Suppressor macrophage treated with lipopolysaccharide for 1 hour (primary cell): ENCODE data around the gene C6orf89.
"Not testable (repeated sequence)": the region's sequence is repeated elsewhere in the genome, so short reads cannot be mapped to it uniquely, and the experiment has no call there.

ENCODE experiments used
- DNase-seq, 3 donors: peaks; one replicate each; pipeline ENCODE4 v3.0.0-alpha.2; 2020 to 2022

C6orf89 gene

GRCh38 chr6:36925809-36926208 lies 40.1 kb downstream of the C6orf89 start:
- DNase-seq = no peak

GRCh38 chr6:36926708-36927513 lies 41.2 kb downstream of the C6orf89 start:
- no peak for DNase-seq

DNA sequence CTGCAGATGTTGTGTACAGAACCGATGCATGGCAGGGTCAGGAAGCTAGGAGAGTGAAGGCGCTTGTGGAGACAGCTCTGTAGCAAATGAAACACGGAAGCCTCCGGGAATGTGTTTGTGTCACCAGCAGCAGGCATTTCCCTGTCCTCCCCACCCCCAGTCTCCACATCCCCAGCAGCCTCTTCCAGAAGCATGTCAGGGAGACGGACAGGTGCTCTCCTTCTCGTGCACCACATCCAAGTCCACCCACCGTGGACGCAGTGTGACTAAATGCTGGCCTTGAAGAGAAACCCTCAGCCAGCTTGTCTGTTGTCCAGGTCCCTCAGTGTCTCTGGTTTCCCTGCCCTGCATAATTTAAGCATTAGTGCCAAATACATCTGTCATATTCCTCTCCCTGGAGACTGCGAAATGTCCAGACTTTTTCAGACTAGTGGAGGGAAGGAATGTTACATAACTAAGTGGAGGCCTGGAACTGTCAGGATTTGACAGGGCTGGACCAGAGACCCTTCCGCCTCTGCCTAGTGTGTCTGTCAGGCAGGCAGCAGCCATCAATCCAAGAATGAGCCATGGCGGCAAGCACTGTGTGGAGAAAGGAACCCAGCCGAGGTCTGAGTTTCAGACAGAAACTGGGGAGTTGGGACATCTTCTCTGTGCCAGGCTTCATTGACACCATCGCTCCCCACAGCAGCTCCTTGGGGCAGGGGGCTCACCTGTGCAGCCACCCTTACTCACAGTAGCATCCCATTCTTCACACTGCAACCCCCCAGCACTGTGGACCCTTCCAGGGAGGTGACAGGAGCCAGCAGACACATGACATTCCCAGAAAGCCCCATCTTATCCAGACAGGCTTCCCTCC lies 42.2 kb downstream of the C6orf89 start:
- no peak for DNase-seq

DNA sequence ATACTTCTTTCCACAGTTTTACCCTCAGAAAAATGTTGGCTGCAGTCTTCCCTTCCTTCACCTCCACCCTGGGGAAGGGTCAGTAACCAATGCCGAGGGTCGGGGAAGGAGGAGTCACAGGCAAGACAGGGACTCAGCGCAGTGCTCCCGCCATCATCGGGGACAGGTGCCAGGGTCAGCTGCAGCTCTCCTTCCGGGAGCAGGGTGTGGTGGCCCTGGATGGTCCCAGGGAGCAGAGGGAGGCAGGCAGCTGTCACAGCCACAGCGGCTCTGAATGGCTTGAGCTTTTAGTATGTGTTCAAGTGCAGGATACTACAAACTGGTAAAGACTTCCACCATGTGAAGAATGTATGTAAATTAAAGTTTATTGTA lies 42.8 kb downstream of the C6orf89 start:
- no peak for DNase-seq

- DNase-seq = no peak
Observed at GRCh38 chr6:36929152-36929551, 43.4 kb downstream of the C6orf89 start.

DNA sequence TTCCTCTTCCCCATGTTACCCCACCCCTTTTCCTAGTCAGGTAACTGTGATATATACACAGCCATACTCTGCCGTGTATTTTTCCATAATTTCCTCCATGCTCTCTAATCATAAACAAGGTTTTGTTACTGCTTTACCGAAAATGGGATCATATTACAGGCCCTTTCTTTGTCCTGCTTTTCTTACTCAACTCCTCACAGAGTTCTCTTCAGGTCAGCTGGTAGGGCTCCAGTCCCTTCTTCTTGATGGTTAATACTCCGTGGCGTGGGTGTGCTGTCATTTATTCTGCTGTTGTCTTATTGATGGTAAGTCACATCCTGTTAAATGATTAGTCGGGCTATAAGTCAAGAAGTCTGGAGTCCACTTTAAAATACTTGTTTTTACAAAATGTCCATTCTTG lies 43.9 kb downstream of the C6orf89 start:
- DNase-seq = no peak

DNA sequence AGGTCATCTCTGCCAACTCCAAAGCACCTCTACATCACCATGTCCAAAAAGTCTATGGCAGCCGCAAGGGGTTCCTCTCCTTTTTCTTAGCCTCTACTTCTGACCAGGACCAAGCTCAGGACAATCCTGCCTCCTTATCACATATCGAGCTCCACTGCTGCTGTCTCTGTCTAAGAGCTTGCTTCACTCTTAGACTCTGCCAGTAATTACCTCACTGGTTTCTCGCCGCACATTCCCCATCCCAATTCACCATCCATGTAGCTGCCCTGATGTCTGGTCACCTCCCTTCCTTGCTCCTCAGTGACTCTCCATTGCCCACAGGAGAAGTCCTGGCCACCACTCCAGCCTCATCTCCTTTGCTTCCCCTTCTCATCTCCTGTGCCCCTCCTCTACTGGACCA lies 44.7 kb downstream of the C6orf89 start:
- DNase-seq = no peak

DNA sequence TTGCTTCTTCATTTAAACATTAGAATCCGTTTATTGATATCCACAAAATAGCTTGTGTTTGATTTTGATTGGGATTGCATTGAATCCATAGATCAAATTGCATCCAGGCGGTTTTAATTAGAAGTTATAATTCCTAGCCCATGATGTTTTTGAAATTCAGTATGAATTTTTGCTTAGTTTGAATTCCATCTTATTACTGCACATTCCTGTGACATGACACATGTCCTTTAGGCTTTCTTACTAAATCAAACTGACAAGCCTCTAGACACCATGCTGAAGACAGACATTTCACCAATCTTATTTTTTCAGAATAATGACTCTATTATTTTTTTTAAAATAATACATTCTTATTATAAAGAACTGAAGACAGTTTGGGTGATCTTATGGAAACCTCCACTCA lies 47.4 kb downstream of the C6orf89 start:
- DNase-seq = no peak

DNA sequence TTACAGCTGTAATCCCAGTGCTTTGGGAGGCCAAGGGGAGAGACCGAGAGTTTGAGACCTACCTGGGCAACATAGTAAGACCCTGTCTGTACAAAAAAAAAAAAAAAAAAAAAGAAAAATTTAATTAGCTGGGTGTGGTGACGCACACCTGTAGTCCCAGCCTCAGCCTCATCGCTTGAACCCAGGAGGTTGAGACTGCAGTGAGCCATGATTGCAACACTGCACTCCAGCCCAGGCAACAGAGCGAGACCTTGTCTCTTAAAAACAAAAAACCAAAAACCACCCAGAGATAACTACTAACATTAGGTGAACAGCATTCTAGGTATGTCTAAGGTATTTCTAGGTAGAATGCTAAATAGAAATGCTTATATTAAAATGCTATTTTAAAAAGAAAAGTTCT lies 47.8 kb downstream of the C6orf89 start:
- no peak for DNase-seq

- DNase-seq = no peak
Observed at GRCh38 chr6:36934901-36935300, 49.1 kb downstream of the C6orf89 start.

- DNase-seq = no peak
Observed at GRCh38 chr6:36936824-36937223, 51.1 kb downstream of the C6orf89 start.

- no peak for DNase-seq
Observed at GRCh38 chr6:36937896-36938295, 52.1 kb downstream of the C6orf89 start.

DNA sequence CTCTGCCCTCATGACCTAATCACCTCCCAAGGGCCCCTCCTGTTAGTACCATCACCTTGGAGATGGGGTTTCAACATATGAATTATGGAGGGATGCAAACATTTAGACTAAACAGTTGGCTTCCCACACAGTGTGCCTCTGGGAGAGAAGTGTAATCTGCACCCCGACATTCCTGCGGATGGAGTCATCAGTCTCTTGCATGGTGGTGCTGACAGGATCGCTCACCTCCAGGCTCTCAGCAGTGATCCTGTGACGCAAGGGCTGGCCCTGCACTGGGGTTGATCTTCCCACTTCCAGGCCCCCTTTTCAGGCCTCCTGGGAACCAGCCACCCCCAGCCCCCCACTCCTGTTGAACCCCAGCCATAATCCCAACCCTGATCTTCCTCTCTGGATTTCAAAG lies 52.8 kb downstream of the C6orf89 start:
- DNase-seq = no peak

DNA sequence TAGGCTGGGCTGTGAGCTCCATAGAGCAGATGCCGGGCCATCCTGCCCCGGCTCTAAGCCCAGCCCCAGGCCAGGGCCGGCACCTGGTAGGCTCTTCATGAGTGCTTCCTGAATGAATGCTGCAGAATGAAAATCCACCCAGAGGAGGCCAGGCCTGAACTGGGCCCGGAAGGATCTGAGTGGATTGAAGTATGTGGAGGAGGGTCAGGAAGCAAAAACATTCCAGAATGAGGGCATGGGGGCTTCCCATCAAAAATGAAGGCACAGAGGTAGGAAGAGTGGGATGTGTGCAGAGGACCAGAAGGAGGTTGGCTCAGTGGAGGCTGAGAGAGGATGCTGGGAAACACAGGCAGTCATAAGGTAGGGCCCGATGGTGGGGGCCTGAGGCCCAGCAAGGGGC lies 53.3 kb downstream of the C6orf89 start:
- not testable (repeated sequence) for DNase-seq

- DNase-seq = no peak
Observed at GRCh38 chr6:36940027-36940426, 54.3 kb downstream of the C6orf89 start.

DNA sequence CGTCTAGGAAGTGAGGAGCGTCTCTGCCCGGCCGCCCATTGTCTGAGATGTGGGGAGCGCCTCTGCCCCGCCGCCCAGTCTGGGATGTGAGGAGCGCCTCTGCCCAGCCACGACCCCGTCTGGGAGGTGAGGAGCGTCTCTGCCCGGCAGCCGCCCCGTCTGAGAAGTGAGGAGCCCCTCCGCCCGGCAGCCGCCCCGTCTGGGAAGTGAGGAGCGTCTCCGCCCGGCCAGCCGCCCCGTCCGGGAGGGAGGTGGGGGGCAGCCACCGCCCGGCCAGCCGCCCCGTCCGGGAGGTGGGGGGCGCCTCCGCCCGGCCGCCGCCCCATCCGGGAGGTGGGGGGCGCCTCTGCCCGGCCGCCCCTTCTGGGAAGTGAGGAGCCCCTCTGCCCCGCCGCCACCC lies 55.8 kb downstream of the C6orf89 start:
- DNase-seq = not testable (repeated sequence)

GRCh38 chr6:36942329-36942728 lies 56.6 kb downstream of the C6orf89 start:
- DNase-seq = not testable (repeated sequence)

DNA sequence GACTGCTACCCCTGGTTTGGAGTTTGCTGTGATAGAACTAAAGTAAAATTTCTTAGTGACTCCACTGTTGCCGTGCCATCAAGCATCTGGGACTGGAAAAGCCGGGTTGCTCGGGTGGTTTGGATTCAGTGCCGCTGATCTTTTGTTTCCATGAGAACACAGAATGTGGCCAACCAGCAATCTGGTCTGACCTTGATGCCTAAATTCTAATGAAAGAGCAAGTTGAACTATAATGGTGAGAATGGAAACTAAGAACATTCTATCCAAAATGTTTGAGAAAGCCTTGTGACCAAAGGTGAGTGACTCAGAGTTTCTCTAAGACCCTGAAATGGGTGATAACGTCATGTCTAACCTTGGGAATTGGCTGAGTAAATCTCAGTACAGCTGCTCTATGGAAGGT lies 58.9 kb downstream of the C6orf89 start:
- DNase-seq = no peak

- DNase-seq = peak in 1 of 3 donors; percentile 19
Observed at GRCh38 chr6:36945301-36945700, 59.5 kb downstream of the C6orf89 start.

- DNase-seq = no peak
Observed at GRCh38 chr6:36946526-36946925, 60.8 kb downstream of the C6orf89 start.

DNA sequence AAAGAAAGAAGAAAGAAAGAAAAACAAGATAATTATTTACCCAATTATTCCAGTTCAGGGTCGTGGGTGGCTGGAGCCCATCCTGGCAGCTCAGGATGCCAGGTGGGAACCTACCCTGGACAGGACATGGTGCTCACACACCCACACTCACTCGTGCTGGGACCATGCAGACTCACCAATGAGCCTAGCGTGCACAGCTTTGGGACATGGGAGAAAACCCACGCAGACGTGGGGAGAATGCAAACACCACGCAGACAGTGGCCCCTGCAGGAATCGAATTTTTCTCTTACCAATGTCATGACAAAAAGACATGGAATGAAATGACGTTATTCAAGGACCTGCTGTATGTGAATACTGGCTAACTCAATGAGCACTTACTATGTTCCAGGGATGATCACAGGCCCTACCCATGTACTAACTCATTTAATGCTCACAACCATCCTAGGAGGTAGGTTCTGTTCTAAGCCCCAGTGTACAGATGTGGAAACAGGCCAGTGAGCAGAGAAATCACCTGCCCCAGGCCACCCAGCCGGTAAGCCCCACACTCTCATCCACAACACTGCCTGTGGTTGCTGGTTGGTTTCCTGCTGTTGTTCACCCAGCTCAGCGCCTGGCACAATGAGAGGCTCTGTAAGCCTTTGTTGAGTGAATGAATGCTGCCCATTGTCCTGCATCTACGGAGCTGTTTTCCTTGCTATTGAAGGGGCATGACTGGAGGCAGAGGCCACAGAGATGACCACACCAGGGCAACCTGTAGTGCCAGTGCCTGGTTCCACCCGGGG lies 62.0 kb downstream of the C6orf89 start:
- no peak for DNase-seq

- not testable (repeated sequence) for DNase-seq
Observed at GRCh38 chr6:36949076-36949475, 63.3 kb downstream of the C6orf89 start.

DNA sequence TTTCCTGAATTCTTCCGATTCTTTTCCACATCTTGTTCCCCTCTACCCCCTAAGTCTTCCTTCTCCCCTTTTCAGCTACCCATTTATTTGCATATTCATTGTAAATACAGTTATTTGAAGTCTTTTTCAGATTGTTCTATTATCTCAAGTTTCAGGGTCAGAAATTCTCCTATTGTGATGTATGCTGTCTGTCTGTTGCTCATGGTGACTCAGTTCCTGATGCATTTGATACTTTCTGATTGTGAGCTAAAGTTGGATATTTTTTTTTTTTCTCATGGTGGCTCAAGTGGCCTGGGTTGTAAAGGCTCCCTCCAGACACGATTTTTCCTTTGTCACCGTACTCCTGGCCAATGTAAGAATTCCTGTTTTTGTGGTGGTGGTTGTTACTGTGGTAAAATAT lies 63.9 kb downstream of the C6orf89 start:
- DNase-seq = no peak

DNA sequence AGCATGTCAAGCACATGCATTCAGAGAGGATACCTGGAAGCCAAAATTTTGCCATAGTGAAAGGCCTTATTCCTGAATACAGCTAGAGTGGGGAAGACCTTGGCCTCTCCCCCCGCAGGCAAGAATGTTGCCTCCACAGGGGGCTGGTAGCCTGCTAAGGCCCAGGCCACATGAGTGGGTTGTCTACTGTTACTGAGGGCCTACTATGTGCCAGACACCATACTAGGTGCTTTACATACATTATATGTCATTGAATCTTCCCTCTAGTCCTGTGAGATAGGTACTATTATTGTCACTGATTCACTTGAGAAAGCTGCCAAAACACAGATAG lies 68.1 kb downstream of the C6orf89 start:
- DNase-seq = no peak
